ENCODE results near the gene PNMT. TPM values are rescaled to one million over a fixed set of nuclear protein-coding genes. Genes with fewer than 3 reads are reported as not detected.
A peak's percentile ranks its signal among the peaks of the same experiment; 100 is the strongest.

Gene PNMT
- total and polyA plus RNA-seq, 2 of the 13 experiments (the other 11 are each of a cell fraction or from before 2014, with no cell fraction given), result 0.25 TPM; not detected in 1

- TF ChIP-seq PHB2 (IDR thresholded peaks at IDR 0.05; ENCODE audit: partially characterized antibody) (no peak), POLR2A (IDR thresholded peaks at IDR 0.05; ENCODE audit: insufficient read depth in 1 of 2, low read depth in 2 of 2, low read length in 2 of 2) (peak; percentile 53 to 73), TEAD3 (CRISPR knock-in tag; optimal IDR thresholded peaks at IDR 0.05; ENCODE audit: borderline replicate concordance) (peak; percentile 98), STAT5B (CRISPR knock-in tag; IDR thresholded peaks at IDR 0.05) (no peak), ZBTB8A (CRISPR knock-in tag; IDR thresholded peaks at IDR 0.05; ENCODE audit: borderline replicate concordance, low read depth) (no peak), ZNF232 (CRISPR knock-in tag; IDR thresholded peaks at IDR 0.05; ENCODE audit: borderline replicate concordance) (no peak), ZNF773 (CRISPR knock-in tag; IDR thresholded peaks at IDR 0.05; ENCODE audit: borderline replicate concordance) (no peak), RXRB (CRISPR knock-in tag; IDR thresholded peaks at IDR 0.05; ENCODE audit: borderline replicate concordance) (peak; percentile 43; the same call in 1 of the 2 replicates), ZSCAN12 (CRISPR knock-in tag; IDR thresholded peaks at IDR 0.05) (no peak), ZNF281 (CRISPR knock-in tag; IDR thresholded peaks at IDR 0.05; ENCODE audit: borderline replicate concordance) (no peak), TBP (CRISPR knock-in tag; IDR thresholded peaks at IDR 0.05) (no peak), ZNF431 (CRISPR knock-in tag; IDR thresholded peaks at IDR 0.05; ENCODE audit: borderline replicate concordance, low read depth) (no peak), FOXK2 (IDR thresholded peaks at IDR 0.05) (no peak), NFE2L2 (IDR thresholded peaks at IDR 0.05; ENCODE audit: low read length) (no peak), SKIL (CRISPR knock-in tag; IDR thresholded peaks at IDR 0.05; ENCODE audit: borderline replicate concordance) (no peak), ARHGAP35 (CRISPR knock-in tag; IDR thresholded peaks at IDR 0.05; ENCODE audit: borderline replicate concordance) (no peak), ELF4 (CRISPR knock-in tag; IDR thresholded peaks at IDR 0.05; ENCODE audit: borderline replicate concordance) (0 out of 2 replicates have a peak, but pooled peaks have one; percentile 39), ZXDC (CRISPR knock-in tag; IDR thresholded peaks at IDR 0.05) (no peak)
- TF ChIP-seq, protein P1, sequence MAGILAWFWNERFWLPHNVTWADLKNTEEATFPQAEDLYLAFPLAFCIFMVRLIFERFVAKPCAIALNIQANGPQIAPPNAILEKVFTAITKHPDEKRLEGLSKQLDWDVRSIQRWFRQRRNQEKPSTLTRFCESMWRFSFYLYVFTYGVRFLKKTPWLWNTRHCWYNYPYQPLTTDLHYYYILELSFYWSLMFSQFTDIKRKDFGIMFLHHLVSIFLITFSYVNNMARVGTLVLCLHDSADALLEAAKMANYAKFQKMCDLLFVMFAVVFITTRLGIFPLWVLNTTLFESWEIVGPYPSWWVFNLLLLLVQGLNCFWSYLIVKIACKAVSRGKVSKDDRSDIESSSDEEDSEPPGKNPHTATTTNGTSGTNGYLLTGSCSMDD (CRISPR knock-in tag; IDR thresholded peaks at IDR 0.05), result no peak
- TF ChIP-seq, protein P2, sequence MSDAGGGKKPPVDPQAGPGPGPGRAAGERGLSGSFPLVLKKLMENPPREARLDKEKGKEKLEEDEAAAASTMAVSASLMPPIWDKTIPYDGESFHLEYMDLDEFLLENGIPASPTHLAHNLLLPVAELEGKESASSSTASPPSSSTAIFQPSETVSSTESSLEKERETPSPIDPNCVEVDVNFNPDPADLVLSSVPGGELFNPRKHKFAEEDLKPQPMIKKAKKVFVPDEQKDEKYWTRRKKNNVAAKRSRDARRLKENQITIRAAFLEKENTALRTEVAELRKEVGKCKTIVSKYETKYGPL (CRISPR knock-in tag; IDR thresholded peaks at IDR 0.05), result no peak
- TF ChIP-seq, protein P3, sequence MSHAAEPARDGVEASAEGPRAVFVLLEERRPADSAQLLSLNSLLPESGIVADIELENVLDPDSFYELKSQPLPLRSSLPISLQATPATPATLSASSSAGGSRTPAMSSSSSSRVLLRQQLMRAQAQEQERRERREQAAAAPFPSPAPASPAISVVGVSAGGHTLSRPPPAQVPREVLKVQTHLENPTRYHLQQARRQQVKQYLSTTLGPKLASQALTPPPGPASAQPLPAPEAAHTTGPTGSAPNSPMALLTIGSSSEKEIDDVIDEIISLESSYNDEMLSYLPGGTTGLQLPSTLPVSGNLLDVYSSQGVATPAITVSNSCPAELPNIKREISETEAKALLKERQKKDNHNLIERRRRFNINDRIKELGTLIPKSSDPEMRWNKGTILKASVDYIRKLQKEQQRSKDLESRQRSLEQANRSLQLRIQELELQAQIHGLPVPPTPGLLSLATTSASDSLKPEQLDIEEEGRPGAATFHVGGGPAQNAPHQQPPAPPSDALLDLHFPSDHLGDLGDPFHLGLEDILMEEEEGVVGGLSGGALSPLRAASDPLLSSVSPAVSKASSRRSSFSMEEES (CRISPR knock-in tag; IDR thresholded peaks at IDR 0.05), result 0 out of 2 replicates have a peak, but pooled peaks have one; percentile 20
Observed at GRCh38 chr17:39699818-39700147, 31.5 kb downstream of the PNMT start, which contains the start of gene ERBB2 (continued).
